Hematopoietic multipotent progenitor cell treated with erythropoietin and hydrocortisone succinate and interleukin-3 and kit ligand, for 15 days (in vitro differentiated cells): ENCODE measurements around the gene LRRC55.
A peak's percentile ranks its signal among the peaks of the same experiment; 100 is the strongest.

Experiments
- DNase-seq: peaks from one replicate; pipeline ENCODE4 v3.0.0-alpha.2; 2015; ENCODE audit warnings: low spot score

LRRC55 gene

GRCh38 chr11:57235761-57236703 is 54.3 kb downstream of the LRRC55 start:
- no peak for DNase-seq

- peak; percentile 23 for DNase-seq
Measured at GRCh38 chr11:57237204-57237681, 55.5 kb downstream of the LRRC55 start, which contains the start of gene APLNR. APLNR (minus strand) TSS chr11:57237250; CDS start chr11:57237004, 246 bp downstream.

- DNase-seq, result no peak
Measured at GRCh38 chr11:57239348-57239747, 57.6 kb downstream of the LRRC55 start.

- DNase-seq, result no peak
Measured at GRCh38 chr11:57240007-57240406, 58.3 kb downstream of the LRRC55 start.

- DNase-seq, result no peak
Measured at GRCh38 chr11:57240757-57241156, 59.0 kb downstream of the LRRC55 start.
